ENCODE results near the gene SLC51B. TPM values are rescaled to one million over a fixed set of nuclear protein-coding genes. Genes with fewer than 3 reads are reported as not detected.
"Not testable (repeated sequence)": the region's sequence is repeated elsewhere in the genome, so short reads cannot be mapped to it uniquely, and the experiment has no call there.

Gene SLC51B
- polyA plus RNA-seq, 1 of the 3 experiments (the other 2 are of a cell fraction), result not detected

GRCh38 chr15:65099336-65099735 lies 54.1 kb downstream of the SLC51B start:
- H3K4me3 ChIP-seq (ENCODE audit: low read depth in 2 of 2, low read length in 1 of 2), result no peak overlapping the region
- no peaks in the 10 kb centered on the region for H3K27me3 ChIP-seq (ENCODE audit: insufficient read depth)
- DNase-seq, result no peak
- H3K79me2 ChIP-seq (ENCODE audit: insufficient read depth), result no peaks in the 10 kb centered on the region
- ChIA-PET POLR2A (no interaction called here), CTCF (interaction anchor here (0.6 to 6.1 kb wide), 4 partner anchors 13 to 403 kb away, joined by 3 to 109 read pairs (median 4); no protein-coding TSS in a partner anchor)
- H4K20me1 ChIP-seq (ENCODE audit: insufficient read depth), result no peaks in the 10 kb centered on the region
- no peaks in the 10 kb centered on the region for H3K9me2 ChIP-seq
- H3F3A ChIP-seq (replicated peaks; ENCODE audit: insufficient read depth), result no peaks in the 10 kb centered on the region
- peaks cover 20 to 59% of the 10 kb centered on the region in 2 experiments for H3K36me3 ChIP-seq (replicated peaks in 1 of 2; ENCODE audit: control insufficient read depth in 1 of 2, insufficient read depth in 2 of 2, low read length in 1 of 2)
- H3K27ac ChIP-seq (ENCODE audit: low read depth in 2 of 2, low read length in 1 of 2), result no peak overlapping the region
- no peaks in the 10 kb centered on the region; a peak in 1 of 4 replicates for H3K4me1 ChIP-seq (ENCODE audit: control insufficient read depth in 1 of 2, insufficient read depth in 2 of 2, low read depth in 1 of 2, low read length in 1 of 2)
- no peak for TF ChIP-seq NFIC (IDR thresholded peaks at IDR 0.05; ENCODE audit: borderline replicate concordance)
- no peak for TF ChIP-seq POLR2AphosphoS5 (IDR thresholded peaks at IDR 0.05; ENCODE audit: low read depth, low read length)
- no peak for TF ChIP-seq CTCF (IDR thresholded peaks at IDR 0.05)
- TF ChIP-seq EZH2phosphoT487 (IDR thresholded peaks at IDR 0.05; ENCODE audit: borderline replicate concordance, low read depth), result no peak
- no peak overlapping the region for H2AFZ ChIP-seq (ENCODE audit: low read depth)
- 100% methylated on average over 3 of the region's 5 CpGs for WGBS (ENCODE audit: low lambda C conversion rate)
- no peaks in the 10 kb centered on the region for H3K9me3 ChIP-seq
- H3K9ac ChIP-seq, result no peak overlapping the region
- no peak overlapping the region for H3K4me2 ChIP-seq

GRCh38 chr15:65099801-65100200 lies 54.6 kb downstream of the SLC51B start:
- H3K9me3 ChIP-seq; H3K9ac ChIP-seq; H3K4me1 ChIP-seq (ENCODE audit: control insufficient read depth in 1 of 2, insufficient read depth in 2 of 2, low read depth in 1 of 2, low read length in 1 of 2); H3K79me2 ChIP-seq (ENCODE audit: insufficient read depth); DNase-seq; H3K9me2 ChIP-seq; H3K4me3 ChIP-seq (ENCODE audit: low read depth in 2 of 2, low read length in 1 of 2); H3K27ac ChIP-seq (ENCODE audit: low read depth in 2 of 2, low read length in 1 of 2); H3K27me3 ChIP-seq (ENCODE audit: insufficient read depth); H2AFZ ChIP-seq (ENCODE audit: low read depth); H4K20me1 ChIP-seq (ENCODE audit: insufficient read depth); H3F3A ChIP-seq (replicated peaks; ENCODE audit: insufficient read depth); POLR2A ChIA-PET; H3K4me2 ChIP-seq: not testable (repeated sequence)
- 93% methylated on average over 10 of the region's 10 CpGs for WGBS (ENCODE audit: low lambda C conversion rate)
- H3K36me3 ChIP-seq (replicated peaks in 1 of 2; ENCODE audit: control insufficient read depth in 1 of 2, insufficient read depth in 2 of 2, low read length in 1 of 2), result peaks cover 20 to 59% of the 10 kb centered on the region in 2 experiments
- CTCF ChIA-PET, result interaction anchor here (0.6 to 6.1 kb wide), 5 partner anchors 13 to 403 kb away, joined by 3 to 109 read pairs (median 3); no protein-coding TSS in a partner anchor

GRCh38 chr15:65100442-65100841 lies 55.3 kb downstream of the SLC51B start:
- CTCF ChIA-PET, result interaction anchor here (1.0 to 6.1 kb wide), 7 partner anchors 14 to 198 kb away, joined by 3 to 109 read pairs (median 7); no protein-coding TSS in a partner anchor
- H3K4me1 ChIP-seq (ENCODE audit: control insufficient read depth in 1 of 2, insufficient read depth in 2 of 2, low read depth in 1 of 2, low read length in 1 of 2), result no peaks in the 10 kb centered on the region

More at GRCh38 chr15:65100442-65100841, 55.3 kb downstream of the SLC51B start:
- no peak overlapping the region for H3K4me3 ChIP-seq (ENCODE audit: low read depth in 2 of 2, low read length in 1 of 2)
- H3K9me3 ChIP-seq, result no peaks in the 10 kb centered on the region
- no peak overlapping the region for H3K27ac ChIP-seq (ENCODE audit: low read depth in 2 of 2, low read length in 1 of 2)
- no peak for TF ChIP-seq MAX (IDR thresholded peaks at IDR 0.05; ENCODE audit: low read depth)
- TF ChIP-seq RAD21 (IDR thresholded peaks at IDR 0.05; ENCODE audit: low read length), result no peak
- TF ChIP-seq RFX5 (IDR thresholded peaks at IDR 0.05; ENCODE audit: low read length), result no peak
- no peak for TF ChIP-seq GATA2 (CRISPR knock-in tag; IDR thresholded peaks at IDR 0.05)
- no peak for TF ChIP-seq RXRA (IDR thresholded peaks at IDR 0.05; ENCODE audit: borderline replicate concordance, low read depth)
- TF ChIP-seq FOXM1 (IDR thresholded peaks at IDR 0.05; ENCODE audit: low read depth), result no peak
- TF ChIP-seq GABPA (IDR thresholded peaks at IDR 0.05; ENCODE audit: low read depth), result no peak
- TF ChIP-seq SIN3A (IDR thresholded peaks at IDR 0.05; ENCODE audit: borderline replicate concordance, low read depth, low read length), result no peak
- no peak for TF ChIP-seq TCF12 (IDR thresholded peaks at IDR 0.05)
- no peak for TF ChIP-seq IRF3 (IDR thresholded peaks at IDR 0.05; ENCODE audit: low read depth, low read length)
- TF ChIP-seq FOXJ3 (CRISPR knock-in tag; IDR thresholded peaks at IDR 0.05), result no peak
- TF ChIP-seq NFIC (IDR thresholded peaks at IDR 0.05; ENCODE audit: borderline replicate concordance), result no peak
- no peak for TF ChIP-seq TAF1 (IDR thresholded peaks at IDR 0.05; ENCODE audit: borderline replicate concordance, low read depth, low read length)
- TF ChIP-seq POLR2AphosphoS5 (IDR thresholded peaks at IDR 0.05; ENCODE audit: low read depth, low read length), result no peak
- TF ChIP-seq SMC3 (IDR thresholded peaks at IDR 0.05; ENCODE audit: low read depth, low read length), result no peak
- TF ChIP-seq PBX3 (IDR thresholded peaks at IDR 0.05), result no peak
- TF ChIP-seq YY1 (IDR thresholded peaks at IDR 0.05; ENCODE audit: low read depth), result no peak
- TF ChIP-seq ELF1 (IDR thresholded peaks at IDR 0.05), result no peak
- POLR2A ChIA-PET, result no interaction called here
- no peaks in the 10 kb centered on the region for H3K79me2 ChIP-seq (ENCODE audit: insufficient read depth)
- peaks cover 20 to 57% of the 10 kb centered on the region in 2 experiments for H3K36me3 ChIP-seq (replicated peaks in 1 of 2; ENCODE audit: control insufficient read depth in 1 of 2, insufficient read depth in 2 of 2, low read length in 1 of 2)
- no peak overlapping the region for H3K9ac ChIP-seq
- H3K4me2 ChIP-seq, result no peak overlapping the region
- no peaks in the 10 kb centered on the region for H4K20me1 ChIP-seq (ENCODE audit: insufficient read depth)
- no peaks in the 10 kb centered on the region for H3K27me3 ChIP-seq (ENCODE audit: insufficient read depth)
- DNase-seq, result no peak
- H3F3A ChIP-seq (replicated peaks; ENCODE audit: insufficient read depth), result no peaks in the 10 kb centered on the region
- H2AFZ ChIP-seq (ENCODE audit: low read depth), result no peak overlapping the region
- H3K9me2 ChIP-seq, result no peaks in the 10 kb centered on the region
- 89% methylated on average over 7 of the region's 7 CpGs for WGBS (ENCODE audit: low lambda C conversion rate)

Measured in SK-N-SH (cell line).